GM23338 (cell line): Measurements from ENCODE around the gene CCDC38. TPM values are rescaled to one million over a fixed set of nuclear protein-coding genes. Genes with fewer than 3 reads are reported as not detected.

Experiments
- ATAC-seq: fragments of 200-7000 bp; cut with Tn5 transposase; 3 replicates; pipeline ENCODE4 v1.9.1; 2020
- DNase-seq: peaks from one replicate; pipeline ENCODE4 v3.0.0-alpha.2; 2015; ENCODE audit warnings: low spot score
- H2AFZ ChIP-seq: fragments of 200-600 bp; sonication (generic); 2 replicates; pipeline ENCODE4 v1.8.0; 2016; ENCODE audit warnings: antibody characterized with exemption, mild to moderate bottlenecking, moderate library complexity
- H3F3A ChIP-seq: fragments of 200-600 bp; sonication (generic); replicated peaks from 2 replicates; pipeline ENCODE4 v1.8.0; 2017; ENCODE audit warnings: antibody characterized with exemption, mixed run types, low read depth
- H3K27ac ChIP-seq: fragments of 200-600 bp; sonication (generic); 2 replicates; pipeline ENCODE4 v1.6.1; 2016; ENCODE audit warnings: low read depth
- H3K27me3 ChIP-seq: fragments of 200-600 bp; sonication (generic); 2 replicates; pipeline ENCODE4 v1.8.0; 2016; ENCODE audit warnings: mild to moderate bottlenecking, mixed run types, moderate library complexity; ENCODE audit not compliant: insufficient read depth
- H3K36me3 ChIP-seq: fragments of 200-600 bp; sonication (generic); 2 replicates; pipeline ENCODE4 v1.8.0; 2016; ENCODE audit warnings: mild to moderate bottlenecking; ENCODE audit not compliant: insufficient read depth
- H3K4me1 ChIP-seq: fragments of 200-600 bp; sonication (generic); 2 replicates; pipeline ENCODE4 v1.8.0; 2016; ENCODE audit warnings: mild to moderate bottlenecking, moderate library complexity; ENCODE audit not compliant: insufficient read depth
- H3K4me2 ChIP-seq: fragments of 200-600 bp; sonication (generic); 2 replicates; pipeline ENCODE4 v1.7.1; 2017; ENCODE audit warnings: mixed run types
- H3K4me3 ChIP-seq: fragments of 200-600 bp; sonication (generic); 2 replicates; pipeline ENCODE4 v1.6.1; 2016; ENCODE audit warnings: mixed run types
- H3K79me2 ChIP-seq: fragments of 200-600 bp; sonication (generic); replicated peaks from 2 replicates; pipeline ENCODE4 v1.8.0; 2017; ENCODE audit warnings: mild to moderate bottlenecking; ENCODE audit not compliant: insufficient read depth
- H3K9me2 ChIP-seq: fragments of 200-600 bp; sonication (generic); 2 replicates; pipeline ENCODE4 v1.8.0; 2017; ENCODE audit not compliant: insufficient read depth
- H4K20me1 ChIP-seq: fragments of 200-600 bp; sonication (generic); replicated peaks from 2 replicates; pipeline ENCODE4 v1.8.0; 2017; ENCODE audit warnings: mild to moderate bottlenecking; ENCODE audit not compliant: insufficient read depth
- H3K27ac Mint-ChIP-seq: 2 replicates; pipeline ENCODE4 v1.8.0; 2020; ENCODE audit warnings: inconsistent platforms, mild to moderate bottlenecking, moderate library complexity, mixed read lengths
- H3K27me3 Mint-ChIP-seq: 3 replicates; pipeline ENCODE4 v1.8.0; 2022; ENCODE audit warnings: low read depth, mild to moderate bottlenecking, moderate library complexity, mixed read lengths, inconsistent platforms; ENCODE audit not compliant: insufficient read depth, poor library complexity
- H3K36me3 Mint-ChIP-seq: 3 replicates; pipeline ENCODE4 v1.8.0; 2021; ENCODE audit warnings: low read depth, mild to moderate bottlenecking, inconsistent platforms, moderate library complexity, mixed read lengths
- H3K4me1 Mint-ChIP-seq: 3 replicates; pipeline ENCODE4 v1.8.0; 2020; ENCODE audit warnings: mild to moderate bottlenecking, inconsistent platforms, mixed read lengths
- H3K4me3 Mint-ChIP-seq: 3 replicates; pipeline ENCODE4 v1.8.0; 2021; ENCODE audit warnings: moderate library complexity, mild to moderate bottlenecking, inconsistent platforms, mixed read lengths
- H3K9me3 Mint-ChIP-seq: 3 replicates; pipeline ENCODE4 v1.8.0; 2020; ENCODE audit warnings: moderate library complexity, mild to moderate bottlenecking, inconsistent platforms, mixed read lengths
- CREB1 ChIP-seq: fragments of 250-450 bp; sonication (Bioruptor Pico); IDR thresholded peaks from 2 replicates; pipeline ENCODE4 v1.5.0; 2020; ENCODE audit warnings: low read depth, mild to moderate bottlenecking, moderate library complexity
- EZH2 ChIP-seq: fragments of 200-600 bp; sonication (generic); IDR thresholded peaks from one replicate; pipeline ENCODE4 v1.8.0; 2017; ENCODE audit warnings: antibody characterized with exemption, mild to moderate bottlenecking, low read depth; ENCODE audit not compliant: unreplicated experiment
- EZH2phosphoT487 ChIP-seq: fragments of 200-600 bp; sonication (generic); IDR thresholded peaks from one replicate; pipeline ENCODE4 v1.8.1; 2018; ENCODE audit warnings: antibody characterized with exemption; ENCODE audit not compliant: unreplicated experiment
- NANOG ChIP-seq: IDR thresholded peaks from 2 replicates; pipeline ENCODE4 v1.6.1; 2016; ENCODE audit warnings: antibody characterized with exemption, borderline replicate concordance
- POLR2AphosphoS5 ChIP-seq: IDR thresholded peaks from 2 replicates; pipeline ENCODE4 v1.6.1; 2016; ENCODE audit warnings: antibody characterized with exemption, low read depth
- ZNF114 ChIP-seq: fragments of 250-450 bp; sonication (Bioruptor Pico); IDR thresholded peaks from 2 replicates; pipeline ENCODE4 v1.5.0; 2020; ENCODE audit warnings: mild to moderate bottlenecking, moderate library complexity
- ZNF331 ChIP-seq: fragments of 250-450 bp; sonication (Bioruptor Pico); IDR thresholded peaks from 2 replicates; pipeline ENCODE4 v1.5.0; 2020; ENCODE audit warnings: low read depth, mild to moderate bottlenecking, moderate library complexity
- polyA plus RNA-seq: library from polyadenylated mRNA; unstranded; fragments of >200 nt; fragmentation: Nextera tagmentation; extraction: Ambion mirVana; gene quantifications from 2 replicates; pipeline ENCODE4 v1.2.1, GENCODE V29; 2016
- total RNA-seq: library from RNA; depleted of rRNA; stranded (reverse); fragments of >200 nt; shearing (Covaris generic); gene quantifications from 2 replicates; pipeline ENCODE4 v1.2.3, GENCODE V29; 2014
- TF ChIP-seq, protein P1 (sequence below): IDR thresholded peaks from 2 replicates; pipeline ENCODE4 v1.6.1; 2016; ENCODE audit warnings: antibody characterized with exemption
- TF ChIP-seq, protein P2 (sequence below), 2 experiments: fragments of 200-600 bp in 1 of 2; sonication (generic) in 1 of 2; conservative IDR thresholded peaks; 2 replicates each; pipeline versions ENCODE4 v1.5.1 to v1.6.1; 2016 to 2017; ENCODE audit warnings: antibody characterized with exemption in 2 of 2, low read depth in 2 of 2, mild to moderate bottlenecking in 2 of 2, moderate library complexity in 1 of 2
- TF ChIP-seq, protein P3 (sequence below): IDR thresholded peaks from one replicate; pipeline ENCODE4 v1.6.1; 2018; ENCODE audit warnings: antibody characterized with exemption; ENCODE audit not compliant: unreplicated experiment

The CCDC38 gene
- total and polyA plus RNA-seq, 2 experiments from 2014 or later, result not detected

DNA sequence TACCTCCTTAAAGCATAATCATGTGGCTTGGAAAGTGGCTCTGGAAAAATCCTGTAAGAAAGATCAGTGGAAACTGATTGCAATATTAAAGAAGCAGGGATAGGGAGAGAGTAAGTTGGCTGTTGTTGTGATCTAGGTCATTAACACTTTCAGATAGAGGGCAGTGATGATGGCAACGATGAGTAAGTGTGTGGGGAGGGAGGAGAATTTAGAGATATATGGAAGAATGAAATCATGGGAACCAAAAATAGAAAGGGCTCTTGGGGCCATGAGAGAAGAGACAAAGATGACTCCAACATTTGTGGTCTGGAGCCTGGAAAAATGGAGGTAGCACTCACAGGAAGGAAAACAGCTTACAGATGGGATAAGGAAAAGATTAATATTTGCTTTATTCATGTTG is 60.3 kb downstream of the CCDC38 start:
- H4K20me1 ChIP-seq, result no peaks in the 10 kb centered on the region
- H3K4me3 ChIP-seq, result no peak overlapping the region
- H3K9me2 ChIP-seq, result no peaks in the 10 kb centered on the region
- Mint-ChIP-seq H3K27ac (no peak overlapping the region), H3K27me3 (no peaks in the 10 kb centered on the region), H3K4me1 (no peaks in the 10 kb centered on the region), H3K4me3 (no peak overlapping the region), H3K9me3 (peaks cover 5% of the 10 kb centered on the region; the same call in 1 of the 3 replicates), H3K36me3 (no peaks in the 10 kb centered on the region)
- no peak overlapping the region for H3K4me2 ChIP-seq
- no peaks in the 10 kb centered on the region for H3K79me2 ChIP-seq
- TF ChIP-seq, protein P1, sequence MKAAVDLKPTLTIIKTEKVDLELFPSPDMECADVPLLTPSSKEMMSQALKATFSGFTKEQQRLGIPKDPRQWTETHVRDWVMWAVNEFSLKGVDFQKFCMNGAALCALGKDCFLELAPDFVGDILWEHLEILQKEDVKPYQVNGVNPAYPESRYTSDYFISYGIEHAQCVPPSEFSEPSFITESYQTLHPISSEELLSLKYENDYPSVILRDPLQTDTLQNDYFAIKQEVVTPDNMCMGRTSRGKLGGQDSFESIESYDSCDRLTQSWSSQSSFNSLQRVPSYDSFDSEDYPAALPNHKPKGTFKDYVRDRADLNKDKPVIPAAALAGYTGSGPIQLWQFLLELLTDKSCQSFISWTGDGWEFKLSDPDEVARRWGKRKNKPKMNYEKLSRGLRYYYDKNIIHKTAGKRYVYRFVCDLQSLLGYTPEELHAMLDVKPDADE, result no peak
- no peak for TF ChIP-seq EZH2
- no peak for TF ChIP-seq NANOG
- TF ChIP-seq, protein P2, sequence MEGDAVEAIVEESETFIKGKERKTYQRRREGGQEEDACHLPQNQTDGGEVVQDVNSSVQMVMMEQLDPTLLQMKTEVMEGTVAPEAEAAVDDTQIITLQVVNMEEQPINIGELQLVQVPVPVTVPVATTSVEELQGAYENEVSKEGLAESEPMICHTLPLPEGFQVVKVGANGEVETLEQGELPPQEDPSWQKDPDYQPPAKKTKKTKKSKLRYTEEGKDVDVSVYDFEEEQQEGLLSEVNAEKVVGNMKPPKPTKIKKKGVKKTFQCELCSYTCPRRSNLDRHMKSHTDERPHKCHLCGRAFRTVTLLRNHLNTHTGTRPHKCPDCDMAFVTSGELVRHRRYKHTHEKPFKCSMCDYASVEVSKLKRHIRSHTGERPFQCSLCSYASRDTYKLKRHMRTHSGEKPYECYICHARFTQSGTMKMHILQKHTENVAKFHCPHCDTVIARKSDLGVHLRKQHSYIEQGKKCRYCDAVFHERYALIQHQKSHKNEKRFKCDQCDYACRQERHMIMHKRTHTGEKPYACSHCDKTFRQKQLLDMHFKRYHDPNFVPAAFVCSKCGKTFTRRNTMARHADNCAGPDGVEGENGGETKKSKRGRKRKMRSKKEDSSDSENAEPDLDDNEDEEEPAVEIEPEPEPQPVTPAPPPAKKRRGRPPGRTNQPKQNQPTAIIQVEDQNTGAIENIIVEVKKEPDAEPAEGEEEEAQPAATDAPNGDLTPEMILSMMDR (conservative IDR thresholded peaks at IDR 0.05; ENCODE audit: low read depth in 2 of 2), result no peak
- no peak for TF ChIP-seq ZNF331
- TF ChIP-seq, protein P3, sequence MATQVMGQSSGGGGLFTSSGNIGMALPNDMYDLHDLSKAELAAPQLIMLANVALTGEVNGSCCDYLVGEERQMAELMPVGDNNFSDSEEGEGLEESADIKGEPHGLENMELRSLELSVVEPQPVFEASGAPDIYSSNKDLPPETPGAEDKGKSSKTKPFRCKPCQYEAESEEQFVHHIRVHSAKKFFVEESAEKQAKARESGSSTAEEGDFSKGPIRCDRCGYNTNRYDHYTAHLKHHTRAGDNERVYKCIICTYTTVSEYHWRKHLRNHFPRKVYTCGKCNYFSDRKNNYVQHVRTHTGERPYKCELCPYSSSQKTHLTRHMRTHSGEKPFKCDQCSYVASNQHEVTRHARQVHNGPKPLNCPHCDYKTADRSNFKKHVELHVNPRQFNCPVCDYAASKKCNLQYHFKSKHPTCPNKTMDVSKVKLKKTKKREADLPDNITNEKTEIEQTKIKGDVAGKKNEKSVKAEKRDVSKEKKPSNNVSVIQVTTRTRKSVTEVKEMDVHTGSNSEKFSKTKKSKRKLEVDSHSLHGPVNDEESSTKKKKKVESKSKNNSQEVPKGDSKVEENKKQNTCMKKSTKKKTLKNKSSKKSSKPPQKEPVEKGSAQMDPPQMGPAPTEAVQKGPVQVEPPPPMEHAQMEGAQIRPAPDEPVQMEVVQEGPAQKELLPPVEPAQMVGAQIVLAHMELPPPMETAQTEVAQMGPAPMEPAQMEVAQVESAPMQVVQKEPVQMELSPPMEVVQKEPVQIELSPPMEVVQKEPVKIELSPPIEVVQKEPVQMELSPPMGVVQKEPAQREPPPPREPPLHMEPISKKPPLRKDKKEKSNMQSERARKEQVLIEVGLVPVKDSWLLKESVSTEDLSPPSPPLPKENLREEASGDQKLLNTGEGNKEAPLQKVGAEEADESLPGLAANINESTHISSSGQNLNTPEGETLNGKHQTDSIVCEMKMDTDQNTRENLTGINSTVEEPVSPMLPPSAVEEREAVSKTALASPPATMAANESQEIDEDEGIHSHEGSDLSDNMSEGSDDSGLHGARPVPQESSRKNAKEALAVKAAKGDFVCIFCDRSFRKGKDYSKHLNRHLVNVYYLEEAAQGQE, result no peak
- TF ChIP-seq POLR2AphosphoS5, result no peak
- no peak for TF ChIP-seq CREB1 (CRISPR knock-in tag)
- TF ChIP-seq ZNF114 (CRISPR knock-in tag), result no peak
- no peak for TF ChIP-seq EZH2phosphoT487
- H3K4me1 ChIP-seq, result no peaks in the 10 kb centered on the region
- DNase-seq, result no peak
- no peaks in the 10 kb centered on the region for H3F3A ChIP-seq
- no peak overlapping the region for H3K27ac ChIP-seq
- no peaks in the 10 kb centered on the region for H3K36me3 ChIP-seq
- no peak overlapping the region for H2AFZ ChIP-seq
- no peaks in the 10 kb centered on the region for H3K27me3 ChIP-seq
- no peak for ATAC-seq
